HT1080 (cell line): ENCODE results near the gene SDK1. TPM values are rescaled to one million over a fixed set of nuclear protein-coding genes. Genes with fewer than 3 reads are reported as not detected.

Experiments
- DNase-seq: peaks from one replicate; pipeline ENCODE4 v3.0.0-alpha.2; 2015; ENCODE audit warnings: low read depth
- total RNA-seq: library from RNA; depleted of rRNA; stranded (reverse); fragments of >200 nt; shearing (Covaris generic); gene quantifications from 2 replicates; pipeline ENCODE4 v1.2.3, GENCODE V29; 2014

SDK1 gene
- total RNA-seq, 1 experiment from 2014 or later: 1.2 TPM

GRCh38 chr7:3866277-3866676 lies 565.2 kb downstream of the SDK1 start:
- DNase-seq: no peak

- no peak for DNase-seq
Observed at GRCh38 chr7:3867863-3868262, 566.8 kb downstream of the SDK1 start.

- DNase-seq: no peak
Observed at GRCh38 chr7:3879355-3880075, 578.5 kb downstream of the SDK1 start.

- DNase-seq: no peak
Observed at GRCh38 chr7:3880228-3880987, 579.4 kb downstream of the SDK1 start.

- DNase-seq: no peak
Observed at GRCh38 chr7:3882782-3883181, 581.7 kb downstream of the SDK1 start.

- DNase-seq: peak; percentile 14
Observed at GRCh38 chr7:3884543-3884942, 583.5 kb downstream of the SDK1 start.

GRCh38 chr7:3887096-3887690 lies 586.1 kb downstream of the SDK1 start:
- no peak for DNase-seq

GRCh38 chr7:3888096-3888495 lies 587.0 kb downstream of the SDK1 start:
- no peak for DNase-seq

GRCh38 chr7:3892157-3892556 lies 591.1 kb downstream of the SDK1 start:
- DNase-seq: no peak

GRCh38 chr7:3892686-3893085 lies 591.6 kb downstream of the SDK1 start:
- DNase-seq: no peak

- DNase-seq: no peak
Observed at GRCh38 chr7:3893151-3893788, 592.2 kb downstream of the SDK1 start.

- DNase-seq: no peak
Observed at GRCh38 chr7:3893789-3894153, 592.7 kb downstream of the SDK1 start.

GRCh38 chr7:3895341-3896116 lies 594.5 kb downstream of the SDK1 start:
- no peak for DNase-seq

GRCh38 chr7:3896169-3896765 lies 595.2 kb downstream of the SDK1 start:
- DNase-seq: no peak

- peak; percentile 15 for DNase-seq
Observed at GRCh38 chr7:3897430-3898372, 596.6 kb downstream of the SDK1 start.

GRCh38 chr7:3899559-3899991 lies 598.5 kb downstream of the SDK1 start:
- no peak for DNase-seq

GRCh38 chr7:3908153-3908552 lies 607.1 kb downstream of the SDK1 start:
- no peak for DNase-seq

GRCh38 chr7:3909128-3909527 lies 608.1 kb downstream of the SDK1 start:
- DNase-seq: no peak

GRCh38 chr7:3910054-3910453 lies 609.0 kb downstream of the SDK1 start:
- DNase-seq: no peak

- peak; percentile 45 for DNase-seq
Observed at GRCh38 chr7:3911685-3912084, 610.6 kb downstream of the SDK1 start.
